Nucleus accumbens (tissue), 56 donors: Measurements from ENCODE around the gene TNFSF11.

Source experiments
- DNase-seq, 56 donors: peaks; one replicate each; lab custom pipeline; 2025; lab: John Stamatoyannopoulos, UW

Gene TNFSF11

DNA sequence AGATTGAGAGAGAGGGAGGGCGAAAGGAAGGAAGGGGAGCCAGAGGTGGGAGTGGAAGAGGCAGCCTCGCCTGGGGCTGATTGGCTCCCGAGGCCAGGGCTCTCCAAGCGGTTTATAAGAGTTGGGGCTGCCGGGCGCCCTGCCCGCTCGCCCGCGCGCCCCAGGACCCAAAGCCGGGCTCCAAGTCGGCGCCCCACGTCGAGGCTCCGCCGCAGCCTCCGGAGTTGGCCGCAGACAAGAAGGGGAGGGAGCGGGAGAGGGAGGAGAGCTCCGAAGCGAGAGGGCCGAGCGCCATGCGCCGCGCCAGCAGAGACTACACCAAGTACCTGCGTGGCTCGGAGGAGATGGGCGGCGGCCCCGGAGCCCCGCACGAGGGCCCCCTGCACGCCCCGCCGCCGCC is at the start of gene TNFSF11:
Gene TNFSF11, plus strand, starts transcription at position 142 of the 400 bp plus-strand sequence. Its CDS starts 152 bp downstream, at position 294.
- no peak for DNase-seq

DNA sequence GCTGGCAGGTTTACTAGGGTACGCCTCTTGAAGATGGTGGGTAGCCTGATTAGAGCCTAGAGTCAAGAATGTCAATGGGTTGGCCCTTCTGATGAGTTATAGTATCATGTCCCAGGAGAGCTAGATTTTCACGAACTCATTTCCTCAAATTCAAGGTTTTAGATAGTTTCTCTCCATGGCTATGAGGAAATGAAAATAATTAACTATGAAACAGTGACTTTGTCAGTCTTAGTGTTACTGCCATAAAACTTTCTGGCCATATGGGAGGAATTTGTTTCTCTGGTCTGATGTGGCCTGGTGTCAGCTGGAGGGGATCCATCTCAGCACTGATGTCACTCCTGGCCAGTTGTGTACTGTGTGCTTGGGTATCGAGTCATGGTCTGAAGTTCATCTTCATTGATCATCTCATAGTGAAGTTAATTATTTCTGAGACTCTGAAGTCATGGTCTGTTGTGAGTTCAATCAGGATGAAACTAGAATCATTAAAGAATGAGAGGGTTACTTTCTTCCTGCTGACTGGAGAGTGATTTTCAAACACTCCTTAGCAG is 49.4 kb upstream of the TNFSF11 start:
- no peak for DNase-seq

GRCh38 chr13:42525035-42525504 is 48.9 kb upstream of the TNFSF11 start:
- DNase-seq: no peak

DNA sequence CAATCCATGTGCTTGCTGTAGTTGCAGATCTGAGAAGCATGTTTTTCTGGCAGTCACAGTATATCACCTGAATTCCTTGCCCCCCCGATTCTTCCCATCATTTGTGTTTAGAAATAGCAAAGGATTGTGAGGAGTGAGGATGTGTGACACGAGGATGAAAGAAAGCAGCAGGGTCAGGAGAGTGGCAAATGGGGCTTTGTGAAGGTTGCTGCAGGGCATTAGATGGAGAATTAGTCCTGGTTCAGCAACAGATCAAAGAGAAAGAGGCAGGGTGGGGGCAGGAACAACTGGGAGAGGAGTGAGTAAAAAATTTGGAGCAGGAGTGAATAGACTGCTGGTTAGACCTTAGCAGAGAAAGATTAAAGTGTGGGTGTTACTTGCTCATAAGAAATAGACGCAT is 47.7 kb upstream of the TNFSF11 start:
- DNase-seq: no peak

GRCh38 chr13:42526804-42527203 is 47.1 kb upstream of the TNFSF11 start:
- no peak for DNase-seq

DNA sequence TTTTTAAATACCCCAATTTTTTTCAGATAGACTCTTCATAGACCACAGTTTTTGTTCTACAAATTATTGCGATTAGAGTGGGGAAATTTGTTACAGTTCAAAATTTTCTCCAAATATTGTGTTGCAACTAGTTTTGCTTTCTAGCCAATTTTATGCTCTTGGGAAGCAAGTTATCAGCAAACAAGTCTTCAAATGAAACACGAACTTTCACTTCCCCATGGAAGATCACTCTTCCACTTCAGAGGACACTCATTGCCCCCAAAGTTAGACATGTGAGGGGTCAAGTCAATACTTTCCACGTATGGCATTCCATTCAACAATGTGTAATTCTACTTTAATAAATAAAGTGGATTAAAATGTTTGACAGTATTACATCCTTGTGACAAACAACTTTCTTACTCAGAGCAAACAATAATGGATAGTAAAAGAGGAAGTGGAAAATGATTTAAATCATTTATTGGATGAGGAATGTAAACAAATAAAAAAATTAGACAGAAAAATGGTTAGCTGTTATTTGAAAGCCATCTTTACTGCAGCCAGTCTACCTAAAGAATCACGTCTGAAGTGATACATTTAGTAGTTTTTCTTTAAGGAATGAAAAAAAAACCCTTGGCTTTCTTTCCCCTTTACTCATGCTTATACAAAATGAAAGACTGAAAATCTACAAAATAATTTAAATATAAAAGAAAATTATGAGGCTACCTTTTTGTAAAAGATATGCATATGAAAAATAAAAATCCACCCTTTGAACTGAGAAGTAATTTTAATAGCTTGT is 41.2 kb upstream of the TNFSF11 start:
- DNase-seq: no peak

- DNase-seq: no peak
These were observed 40.7 kb upstream of the TNFSF11 start for GRCh38 chr13:42533336-42533591.

GRCh38 chr13:42534785-42535184 is 39.2 kb upstream of the TNFSF11 start:
- no peak for DNase-seq

- no peak for DNase-seq
These were observed 35.0 kb upstream of the TNFSF11 start for GRCh38 chr13:42538996-42539395.

- no peak for DNase-seq
These were observed 34.3 kb upstream of the TNFSF11 start for GRCh38 chr13:42539670-42540069.

- no peak for DNase-seq
These were observed 30.6 kb upstream of the TNFSF11 start for GRCh38 chr13:42543215-42543797.

DNA sequence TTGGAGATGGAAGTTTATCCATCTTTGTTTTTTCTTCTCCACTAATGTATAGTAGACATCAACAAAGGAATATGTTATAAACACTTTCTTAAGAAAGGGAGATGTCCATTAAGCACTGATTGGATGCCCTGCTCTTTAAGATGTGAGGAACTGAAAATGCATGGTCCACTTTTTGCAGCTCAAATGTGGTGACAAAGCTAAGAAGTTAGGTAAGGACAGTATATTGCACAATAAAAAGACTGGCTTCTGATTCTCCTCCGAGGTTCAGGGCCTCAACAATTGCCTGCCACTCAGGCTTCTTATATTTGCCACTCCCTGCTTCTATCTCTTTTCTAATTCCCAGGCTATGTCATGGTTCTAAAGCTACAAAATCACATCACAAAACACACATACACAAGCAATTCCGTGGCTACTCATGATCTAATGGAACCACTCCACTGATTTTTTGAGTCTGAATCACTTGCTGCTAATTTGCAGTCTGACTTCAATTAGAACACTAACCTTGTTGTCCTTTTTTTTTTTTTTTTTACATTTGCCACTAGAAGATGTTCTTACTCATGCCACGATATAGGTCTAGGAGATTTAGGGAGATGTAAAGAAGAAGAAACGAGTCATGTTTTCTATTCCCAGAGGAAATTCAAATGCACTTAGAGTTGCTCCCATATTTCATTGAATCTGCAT is 29.6 kb upstream of the TNFSF11 start:
- DNase-seq: no peak

- DNase-seq: no peak
These were observed 28.1 kb upstream of the TNFSF11 start for GRCh38 chr13:42545842-42546241.

- DNase-seq: no peak
These were observed 26.3 kb upstream of the TNFSF11 start for GRCh38 chr13:42547612-42548011.

- peak in 6 of 56 donors; percentile 1 to 26 (median 4) for DNase-seq
These were observed 25.0 kb upstream of the TNFSF11 start for GRCh38 chr13:42548731-42549551.

DNA sequence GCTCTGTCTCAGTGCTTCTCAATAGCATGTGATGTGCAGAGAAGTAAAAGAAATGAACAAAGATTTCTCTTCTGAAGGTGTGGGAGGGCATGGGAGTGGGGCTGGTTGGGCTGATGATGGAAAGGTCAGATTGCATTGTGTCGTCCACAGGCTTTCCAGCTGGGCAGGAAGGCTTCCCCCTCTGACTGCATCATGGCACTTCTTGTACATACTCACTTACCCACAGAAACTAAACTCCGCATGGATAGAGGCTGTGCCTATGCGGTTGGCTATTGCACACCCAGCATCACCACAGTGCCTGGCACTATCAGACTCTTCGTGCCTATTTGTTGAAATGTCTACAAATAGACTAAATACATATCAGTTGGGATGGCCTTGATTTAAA is 24.4 kb upstream of the TNFSF11 start:
- DNase-seq: no peak

DNA sequence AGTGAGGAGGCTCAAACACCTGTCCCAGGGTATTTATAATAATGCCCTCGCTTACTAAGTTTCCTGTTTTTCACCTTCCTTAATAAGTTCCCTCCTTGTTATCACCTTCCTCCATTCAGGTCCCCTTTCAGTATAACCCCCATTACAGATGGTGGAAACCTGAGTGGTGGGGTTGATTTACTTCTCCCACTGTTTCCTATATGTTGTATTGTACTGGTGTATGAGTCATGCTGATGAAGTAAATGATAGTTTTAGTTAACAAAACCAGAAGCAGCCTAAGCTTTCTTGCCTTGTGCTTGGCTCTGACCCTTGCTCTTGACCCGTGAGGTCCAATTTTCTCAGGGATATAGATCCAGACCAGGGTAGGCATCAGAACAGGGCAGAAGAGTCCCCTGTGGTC is 22.3 kb upstream of the TNFSF11 start:
- DNase-seq: no peak

- DNase-seq: no peak
These were observed 20.6 kb upstream of the TNFSF11 start for GRCh38 chr13:42553098-42554046.

GRCh38 chr13:42559057-42559456 is 14.9 kb upstream of the TNFSF11 start:
- DNase-seq: no peak
